ENCODE results near the gene PGAM1. TPM values are rescaled to one million over a fixed set of nuclear protein-coding genes. Genes with fewer than 3 reads are reported as not detected.

Gene PGAM1
- polyA plus RNA-seq, 3 donors, result 276 to 749 (median 498) TPM

DNA sequence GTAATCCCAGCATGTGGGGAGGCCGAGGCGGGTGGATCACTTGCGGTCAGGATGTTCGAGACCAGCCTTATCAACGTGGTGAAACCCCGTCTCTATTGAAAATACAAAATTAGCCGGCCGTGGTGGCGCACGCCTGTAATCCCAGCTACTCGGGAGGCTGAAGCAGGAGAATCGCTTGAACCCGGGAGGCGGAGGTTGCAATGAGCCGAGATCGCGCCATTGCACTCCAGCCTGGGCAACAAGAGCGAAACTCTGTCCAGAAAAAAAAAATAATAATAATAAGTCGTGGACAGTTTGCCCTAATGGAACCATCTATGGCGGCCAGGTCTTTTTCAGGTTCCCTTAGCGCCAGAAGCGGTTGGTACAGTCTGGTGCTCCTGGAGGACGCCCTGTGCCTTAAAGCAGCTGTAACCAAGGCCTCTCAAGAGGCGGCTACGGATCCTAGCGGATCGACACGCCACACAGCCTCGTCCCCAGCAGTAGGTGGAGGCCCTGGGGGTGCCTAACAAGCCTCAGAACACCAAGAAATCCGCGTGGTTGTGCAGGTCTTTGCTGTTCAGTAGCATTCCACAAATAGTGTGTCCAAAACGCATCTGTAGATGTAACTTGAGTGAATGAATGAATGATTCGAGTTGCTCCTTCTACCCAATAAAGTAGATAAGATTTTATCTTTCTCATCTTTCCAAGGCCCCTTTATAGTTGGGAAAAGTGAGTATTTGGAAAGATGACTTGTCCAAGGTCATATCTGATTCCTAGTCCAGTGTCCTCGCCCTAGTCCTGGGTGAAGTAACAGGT, 982 bp downstream of the PGAM1 start:
- peaks cover 54% of the 10 kb centered on the region for H3K4me1 Mint-ChIP-seq
- intact Hi-C loops (cut with micrococcal nuclease), result loop anchor here in 1 of 2 donors (5.0 kb wide), 1 partner anchor 95 kb away; the partner anchor contains the start of gene FRAT2
- Histone ChIP-seq H3K27ac (ENCODE audit: low read depth in 1 of 2, low read length in 2 of 2) (peak overlapping the region; percentile 75 to 92), H3K4me1 (ENCODE audit: control insufficient read depth in 1 of 2, insufficient read depth in 2 of 2, low read length in 2 of 2) (peaks cover 67 to 72% of the 10 kb centered on the region in 2 donors), H3K9me3 (replicated peaks in 1 of 2; ENCODE audit: control insufficient read depth in 1 of 2, insufficient read depth in 1 of 2, low read length in 2 of 2) (no peaks in the 10 kb centered on the region), H3K79me2 (ENCODE audit: insufficient read depth, low read length) (peaks cover 71% of the 10 kb centered on the region), H3K27me3 (ENCODE audit: control insufficient read depth in 2 of 2, insufficient read depth in 2 of 2, low read length in 2 of 2) (no peaks in the 10 kb centered on the region), H4K20me1 (ENCODE audit: insufficient read depth, low read length) (peaks cover 41% of the 10 kb centered on the region), H3K4me3 (replicated peaks in 1 of 3; ENCODE audit: low read depth in 2 of 3, low read length in 3 of 3) (peak overlapping the region; percentile 80 to 96 (median 82)), H2AFZ (ENCODE audit: insufficient read depth, low read depth, low read length, poor library complexity, severe bottlenecking) (peak overlapping the region; percentile 67), H3K9ac (ENCODE audit: insufficient read depth, low read length, poor library complexity, severe bottlenecking) (peak overlapping the region; percentile 81), H3K4me2 (replicated peaks; ENCODE audit: extremely low read depth, low read length, poor library complexity, severe bottlenecking) (peak overlapping the region; percentile 86), H3K36me3 (replicated peaks in 1 of 2; ENCODE audit: control insufficient read depth in 1 of 2, insufficient read depth in 2 of 2, low read length in 2 of 2) (peaks cover 23 to 27% of the 10 kb centered on the region in 2 donors)
- H3K9me3 Mint-ChIP-seq, result peaks cover 0 to 3% (median 0%) of the 10 kb centered on the region in 7 donors
- peaks cover 30 to 38% of the 10 kb centered on the region in 2 donors for H3K36me3 Mint-ChIP-seq
- 26% methylated on average over 15 of the region's 34 CpGs for WGBS (ENCODE audit: insufficient coverage)
- no peaks in the 10 kb centered on the region for H3K27me3 Mint-ChIP-seq (ENCODE audit: low read depth in 3 of 3)
- H3K4me3 Mint-ChIP-seq, result peak overlapping the region; percentile 85 to 90
- TF ChIP-seq, protein P1, sequence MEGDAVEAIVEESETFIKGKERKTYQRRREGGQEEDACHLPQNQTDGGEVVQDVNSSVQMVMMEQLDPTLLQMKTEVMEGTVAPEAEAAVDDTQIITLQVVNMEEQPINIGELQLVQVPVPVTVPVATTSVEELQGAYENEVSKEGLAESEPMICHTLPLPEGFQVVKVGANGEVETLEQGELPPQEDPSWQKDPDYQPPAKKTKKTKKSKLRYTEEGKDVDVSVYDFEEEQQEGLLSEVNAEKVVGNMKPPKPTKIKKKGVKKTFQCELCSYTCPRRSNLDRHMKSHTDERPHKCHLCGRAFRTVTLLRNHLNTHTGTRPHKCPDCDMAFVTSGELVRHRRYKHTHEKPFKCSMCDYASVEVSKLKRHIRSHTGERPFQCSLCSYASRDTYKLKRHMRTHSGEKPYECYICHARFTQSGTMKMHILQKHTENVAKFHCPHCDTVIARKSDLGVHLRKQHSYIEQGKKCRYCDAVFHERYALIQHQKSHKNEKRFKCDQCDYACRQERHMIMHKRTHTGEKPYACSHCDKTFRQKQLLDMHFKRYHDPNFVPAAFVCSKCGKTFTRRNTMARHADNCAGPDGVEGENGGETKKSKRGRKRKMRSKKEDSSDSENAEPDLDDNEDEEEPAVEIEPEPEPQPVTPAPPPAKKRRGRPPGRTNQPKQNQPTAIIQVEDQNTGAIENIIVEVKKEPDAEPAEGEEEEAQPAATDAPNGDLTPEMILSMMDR (IDR thresholded peaks at IDR 0.05), result no peak
- H3K27ac Mint-ChIP-seq, result peak overlapping the region; percentile 77 to 95 (median 90)
- DNase-seq, result no peak

DNA sequence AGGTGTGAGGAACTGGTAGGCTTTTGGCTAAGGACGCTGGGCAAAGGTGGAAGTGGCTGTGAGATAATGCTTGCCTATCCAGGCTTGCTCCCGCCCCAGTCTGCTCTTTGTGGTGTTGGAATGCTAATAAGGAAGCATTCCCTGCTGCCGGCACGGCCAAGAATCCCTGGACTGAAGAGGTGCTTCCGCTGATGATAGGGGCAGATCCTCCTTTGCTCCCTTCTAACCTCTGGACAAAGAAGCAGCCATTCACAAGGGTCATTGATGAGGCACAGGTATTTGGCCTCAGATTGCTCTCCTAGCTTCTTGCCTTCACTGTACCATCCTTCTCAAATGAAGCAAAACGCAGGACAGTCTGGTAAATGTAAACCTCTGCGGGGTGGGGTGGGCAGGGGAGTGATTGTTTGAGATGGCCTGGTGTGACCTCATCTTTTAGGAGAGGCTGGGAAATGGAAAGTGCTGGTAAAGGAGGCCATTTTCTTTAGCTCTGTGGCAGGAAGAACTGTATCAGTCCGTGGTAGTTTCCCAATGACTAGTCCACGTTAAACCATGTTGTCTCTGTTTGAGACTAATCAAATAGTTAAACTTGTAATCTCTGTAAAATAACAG, 1.7 kb downstream of the PGAM1 start:
- peaks cover 0 to 3% (median 0%) of the 10 kb centered on the region in 7 donors for H3K9me3 Mint-ChIP-seq
- peaks cover 43% of the 10 kb centered on the region for H4K20me1 ChIP-seq (ENCODE audit: insufficient read depth, low read length)
- peaks cover 26 to 31% of the 10 kb centered on the region in 2 donors for H3K36me3 ChIP-seq (replicated peaks in 1 of 2; ENCODE audit: control insufficient read depth in 1 of 2, insufficient read depth in 2 of 2, low read length in 2 of 2)
- TF ChIP-seq, protein P1 (IDR thresholded peaks at IDR 0.05), result no peak
- H3K27me3 ChIP-seq (ENCODE audit: control insufficient read depth in 2 of 2, insufficient read depth in 2 of 2, low read length in 2 of 2), result no peaks in the 10 kb centered on the region
- DNase-seq, result peak in 1 of 3 donors; percentile 52
- intact Hi-C loops (cut with micrococcal nuclease), result loop anchor here in 1 of 2 donors (2.0 to 5.0 kb wide), 2 partner anchors 15 to 95 kb away; partner anchors contain the start of gene FRAT2
- H3K79me2 ChIP-seq (ENCODE audit: insufficient read depth, low read length), result peaks cover 70% of the 10 kb centered on the region
- peaks cover 33 to 42% of the 10 kb centered on the region in 2 donors for H3K36me3 Mint-ChIP-seq
- 68% methylated on average over 6 of the region's 9 CpGs for WGBS (ENCODE audit: insufficient coverage)
- peak overlapping the region; percentile 77 to 95 (median 89) for H3K27ac Mint-ChIP-seq
- peak overlapping the region; percentile 85 to 90 for H3K4me3 Mint-ChIP-seq
- no peak overlapping the region for H2AFZ ChIP-seq (ENCODE audit: insufficient read depth, low read depth, low read length, poor library complexity, severe bottlenecking)
- peak overlapping the region; percentile 80 to 96 (median 82) for H3K4me3 ChIP-seq (replicated peaks in 1 of 3; ENCODE audit: low read depth in 2 of 3, low read length in 3 of 3)
- H3K4me2 ChIP-seq (replicated peaks; ENCODE audit: extremely low read depth, low read length, poor library complexity, severe bottlenecking), result peak overlapping the region; percentile 86
- H3K27me3 Mint-ChIP-seq (ENCODE audit: low read depth in 3 of 3), result no peaks in the 10 kb centered on the region
- peak overlapping the region; percentile 81 for H3K9ac ChIP-seq (ENCODE audit: insufficient read depth, low read length, poor library complexity, severe bottlenecking)
- peak overlapping the region; percentile 75 to 92 for H3K27ac ChIP-seq (ENCODE audit: low read depth in 1 of 2, low read length in 2 of 2)
- no peaks in the 10 kb centered on the region for H3K9me3 ChIP-seq (replicated peaks in 1 of 2; ENCODE audit: control insufficient read depth in 1 of 2, insufficient read depth in 1 of 2, low read length in 2 of 2)
- peaks cover 60 to 65% of the 10 kb centered on the region in 2 donors for H3K4me1 ChIP-seq (ENCODE audit: control insufficient read depth in 1 of 2, insufficient read depth in 2 of 2, low read length in 2 of 2)
- peaks cover 49% of the 10 kb centered on the region for H3K4me1 Mint-ChIP-seq
